ENCODE results near the gene ARAP1. TPM values are rescaled to one million over a fixed set of nuclear protein-coding genes. Genes with fewer than 3 reads are reported as not detected.

The ARAP1 gene
- total RNA-seq, 4 donors from 2014 or later: 122 to 285 (median 145) TPM

GRCh38 chr11:72686639-72687220 lies 65.5 kb downstream of the ARAP1 start:
- Histone ChIP-seq H3K27me3 (no peaks in the 10 kb centered on the region), H3K27ac (peak overlapping the region; percentile 5 to 59 (median 44)), H3K4me1 (peaks cover 0 to 10% (median 0%) of the 10 kb centered on the region in 4 donors), H3K4me3 (no peak overlapping the region), H3K9me3 (no peaks in the 10 kb centered on the region), H3K36me3 (peaks cover 0 to 74% (median 0%) of the 10 kb centered on the region in 3 donors)
- TF ChIP-seq POLR2A (IDR thresholded peaks at IDR 0.05): no peak
- no peak for TF ChIP-seq CTCF (IDR thresholded peaks at IDR 0.05)
- no peak for DNase-seq

- no peak overlapping the region for H3K4me3 ChIP-seq
- no peaks in the 10 kb centered on the region for H3K9me3 ChIP-seq
- DNase-seq: no peak
- no peaks in the 10 kb centered on the region for H3K27me3 ChIP-seq
- peaks cover 0 to 64% (median 0%) of the 10 kb centered on the region in 3 donors for H3K36me3 ChIP-seq
- H3K4me1 ChIP-seq: peaks cover 0 to 10% (median 0%) of the 10 kb centered on the region in 4 donors
- peak overlapping the region in 3 of 4 donors; percentile 43 to 59 (median 46) for H3K27ac ChIP-seq
- no peak for TF ChIP-seq POLR2A (IDR thresholded peaks at IDR 0.05)
Measured at GRCh38 chr11:72685560-72686480, 66.4 kb downstream of the ARAP1 start.

GRCh38 chr11:72684236-72684912 lies 67.8 kb downstream of the ARAP1 start:
- TF ChIP-seq POLR2A (IDR thresholded peaks at IDR 0.05) (no peak), CTCF (IDR thresholded peaks at IDR 0.05) (peak; percentile 41 to 59 (median 52))
- Histone ChIP-seq H3K36me3 (peaks cover 0 to 51% (median 0%) of the 10 kb centered on the region in 3 donors), H3K27me3 (no peaks in the 10 kb centered on the region), H3K27ac (no peak overlapping the region), H3K4me1 (peaks cover 0 to 10% (median 0%) of the 10 kb centered on the region in 4 donors), H3K4me3 (no peak overlapping the region), H3K9me3 (no peaks in the 10 kb centered on the region)
- peak; percentile 60 to 81 (median 64) for DNase-seq

GRCh38 chr11:72683782-72684200 lies 68.4 kb downstream of the ARAP1 start:
- Histone ChIP-seq H3K9me3 (no peaks in the 10 kb centered on the region), H3K36me3 (peaks cover 0 to 46% (median 0%) of the 10 kb centered on the region in 3 donors), H3K4me3 (no peak overlapping the region), H3K27me3 (no peaks in the 10 kb centered on the region), H3K4me1 (peaks cover 0 to 10% (median 0%) of the 10 kb centered on the region in 4 donors), H3K27ac (no peak overlapping the region)
- peak; percentile 67 to 85 (median 78) for DNase-seq
- TF ChIP-seq POLR2A (IDR thresholded peaks at IDR 0.05): no peak
- TF ChIP-seq CTCF (IDR thresholded peaks at IDR 0.05): peak; percentile 79 to 92 (median 84)

GRCh38 chr11:72682858-72683243 lies 69.4 kb downstream of the ARAP1 start:
- peaks cover 0 to 10% (median 0%) of the 10 kb centered on the region in 4 donors for H3K4me1 ChIP-seq
- H3K27ac ChIP-seq: no peak overlapping the region
- no peaks in the 10 kb centered on the region for H3K9me3 ChIP-seq
- no peak overlapping the region for H3K4me3 ChIP-seq
- peaks cover 0 to 36% (median 0%) of the 10 kb centered on the region in 3 donors for H3K36me3 ChIP-seq
- no peak for TF ChIP-seq CTCF (IDR thresholded peaks at IDR 0.05)
- TF ChIP-seq POLR2A (IDR thresholded peaks at IDR 0.05): no peak
- no peak for DNase-seq
- peaks cover 0 to 4% of the 10 kb centered on the region in 2 donors for H3K27me3 ChIP-seq

Measured in Peyer's patch (tissue), 4 donors.